Heart right ventricle (tissue), 16 donors: ENCODE measurements around the gene COASY. TPM values are rescaled to one million over a fixed set of nuclear protein-coding genes. Genes with fewer than 3 reads are reported as not detected.
"Not testable (repeated sequence)": the region's sequence is repeated elsewhere in the genome, so short reads cannot be mapped to it uniquely, and the experiment has no call there.

Experiments used
- ATAC-seq, 8 donors: fragments of 200-7000 bp; cut with Tn5 transposase; one replicate each; pipeline ENCODE4 v1.9.1; 2020; ENCODE audit warnings: mild to moderate bottlenecking in 8 of 8, moderate library complexity in 8 of 8, moderate number of reproducible peaks in 1 of 8
- DNase-seq, 2 donors: peaks; one replicate each; pipeline ENCODE4 v3.0.0-alpha.2; 2020
- H3K27ac ChIP-seq, 10 donors: fragments of 200-600 bp; sonication (generic) in 2 of 10; one replicate each; pipeline versions ENCODE4 v1.5.0 to v1.8.0; 2020 to 2022; ENCODE audit warnings: mild to moderate bottlenecking in 3 of 10
- H3K27me3 ChIP-seq, 7 donors: fragments of 200-600 bp; one replicate each; pipeline ENCODE4 v1.8.0; 2021 to 2022; ENCODE audit warnings: mild to moderate bottlenecking in 2 of 7
- H3K36me3 ChIP-seq, 9 donors: fragments of 200-600 bp; sonication (generic) in 1 of 9; one replicate each; pipeline versions ENCODE4 v1.5.0 to v1.8.0; 2020 to 2022; ENCODE audit warnings: mild to moderate bottlenecking in 2 of 9
- H3K4me1 ChIP-seq, 9 donors: fragments of 200-600 bp; sonication (generic) in 1 of 9; one replicate each; pipeline versions ENCODE4 v1.5.0 to v1.8.0; 2020 to 2022; ENCODE audit warnings: mild to moderate bottlenecking in 4 of 9
- H3K4me3 ChIP-seq, 10 donors: fragments of 200-600 bp; sonication (generic) in 2 of 10; one replicate each; pipeline versions ENCODE4 v1.5.0 to v1.8.0; 2020 to 2022; ENCODE audit warnings: mild to moderate bottlenecking in 7 of 10, moderate library complexity in 2 of 10
- H3K9me3 ChIP-seq, 11 donors: fragments of 200-600 bp in 10 of 11; sonication (generic) in 2 of 11; one replicate each; pipeline versions ENCODE4 v1.5.0 to v1.8.0; 2013 to 2022; ENCODE audit warnings: mild to moderate bottlenecking in 2 of 11, control low read depth in 1 of 11, moderate library complexity in 1 of 11
- WGBS, 2 donors: extraction: QIAGEN DNeasy Blood & Tissue Kit; methylation state at CpG; one replicate each; pipeline ENCODE4 v1.1.7; 2013; ENCODE audit warnings: inconsistent platforms in 1 of 2; 5-methylcytosine and 5-hydroxymethylcytosine counted together
- intact Hi-C, 10 donors: fragments of 100-400 bp; cut with DNase I; formaldehyde crosslinking; loops; one replicate each; pipeline versions ENCODE4 v1.11.1 to v1.14.2; 2022
- polyA plus RNA-seq, 2 donors: library from polyadenylated mRNA; stranded (reverse); fragments of 200-250 nt; gene quantifications; one replicate each; pipeline ENCODE4 v1.2.3, GENCODE V29; 2013
- total RNA-seq, 10 donors: library from RNA; stranded (reverse); fragmentation: NEBNext Ultra II Directional in 3 of 10; extraction: Animal tissue kit (Norgen Biotek cat#: 25700) in 3 of 10; gene quantifications; one replicate each; pipeline versions ENCODE4 v1.2.1 to v1.2.4, GENCODE V29; 2021 to 2023
- TF ChIP-seq, protein P1 (sequence below), 9 donors: fragments of 200-600 bp; sonication (generic) in 2 of 9; IDR thresholded peaks; one replicate each; pipeline versions ENCODE4 v1.5.0 to v1.8.0; 2021 to 2022; ENCODE audit warnings: antibody characterized with exemption in 9 of 9, mild to moderate bottlenecking in 5 of 9, moderate library complexity in 1 of 9
- donor health status: Arrhythmogenic right ventricular cardiomyopathy.
- donor health status: ischemic (EF 13 %, LVEDD 7.1; RV severe dilation, severe dysfunction).
- donor health status: healthy with polysubstance abuse.
- donor health status: DM: no; HTN: yes; CAD: no.
- donor health status: DM: no; HTN: no; CAD: no.
- donor health status: ischemic (EF 25% LVEDD 6.9; RV normal size, moderate dysfunction).
- donor health status: ischemic (EF 25% LVEDD 5.7; RV mildly dilated, moderate dysfunction).
- donor health status: healthy.
- donor health status: DM: yes; HTN: yes; CAD: no.
- donor health status: Ischemic cardiomyopathy.
- donor health status: ischemic (EF 35%, LVEDD 5.7; RV mildly dilated, moderate dysfunction).
- donor health status: nonischemic (EF 11% LVEDD 7.7; RV severe dilation, severe dysfunction).
- donor health status: DM: yes; HTN: yes; CAD: no.
- donor health status: PGD.
- donor health status: ischemic (EF 29% LVEDD 5.4; RV normal size, mild dysfunction).
- donor health status: nonischemic (EF 23%, LVEDD 6.1; RV moderate dilation, normal function).

Gene COASY
- total and polyA plus RNA-seq, 12 donors: 29.7 to 56.9 (median 34.5) TPM

DNA sequence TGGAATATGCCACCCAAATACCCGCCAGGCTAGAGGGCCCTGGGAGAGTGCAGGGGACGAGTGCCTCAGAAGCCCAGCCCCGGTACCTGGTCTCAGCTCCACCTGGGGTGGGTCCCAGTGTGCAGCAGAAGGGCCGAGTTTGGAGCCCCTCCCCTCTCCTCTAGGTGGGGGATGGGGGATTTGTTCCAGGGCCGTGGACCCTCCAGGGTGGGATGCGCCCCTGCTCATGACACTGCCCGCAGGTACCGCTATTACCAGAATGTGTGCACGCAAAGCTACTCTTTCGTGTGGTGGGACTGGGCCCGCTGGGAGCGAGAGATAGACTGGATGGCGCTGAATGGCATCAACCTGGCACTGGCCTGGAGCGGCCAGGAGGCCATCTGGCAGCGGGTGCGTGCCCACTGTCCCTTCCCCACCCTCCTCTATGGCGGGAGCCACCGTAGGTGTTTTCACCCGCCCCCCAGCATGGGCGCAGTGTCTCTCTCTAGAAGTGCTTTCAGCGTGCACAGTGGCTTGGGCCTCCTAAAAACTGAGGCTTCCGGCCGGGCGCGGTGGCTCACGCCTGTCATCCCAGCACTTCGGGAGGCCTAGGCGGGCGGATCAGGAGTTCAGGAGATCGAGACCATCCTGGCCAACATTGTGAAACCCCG lies 24.7 kb upstream of the COASY start:
- DNase-seq (no peak), ATAC-seq (peak in 4 of 8 donors; percentile 0 to 39 (median 2))
- intact Hi-C loops: no loop called here

DNA sequence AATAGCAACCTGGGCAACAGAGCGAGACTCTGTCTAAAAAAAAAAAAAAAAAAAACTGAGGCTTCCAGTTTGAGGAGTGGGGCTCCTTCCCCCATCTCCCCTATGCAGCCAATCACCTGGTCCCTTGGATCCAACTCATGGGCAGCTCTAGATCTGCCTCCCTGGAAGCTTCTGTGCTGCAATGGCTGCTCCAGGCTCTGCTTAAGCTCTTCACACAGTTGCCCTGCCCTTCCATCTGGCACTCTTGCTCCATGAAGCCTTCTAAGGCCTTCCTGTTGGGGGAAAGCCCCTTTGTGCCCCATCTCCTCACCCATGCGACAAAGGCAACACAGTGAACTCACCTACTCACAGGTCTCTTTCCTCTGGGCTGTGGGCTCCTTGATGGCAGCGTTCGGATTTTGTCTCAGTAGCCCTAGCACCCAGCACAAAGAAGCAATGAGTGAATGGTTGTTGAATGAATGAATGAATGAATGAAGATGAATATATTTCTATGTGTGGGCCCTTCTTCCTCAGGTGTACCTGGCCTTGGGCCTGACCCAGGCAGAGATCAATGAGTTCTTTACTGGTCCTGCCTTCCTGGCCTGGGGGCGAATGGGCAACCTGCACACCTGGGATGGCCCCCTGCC lies 24.0 kb upstream of the COASY start:
- intact Hi-C loops: no loop called here
- DNase-seq: no peak
- 95 to 96% methylated on average over 5 of the region's 5 CpGs for WGBS, 2 donors

More for the DNA sequence above, 24.7 kb upstream of the COASY start:
- Histone ChIP-seq H3K4me3 (peak overlapping the region; percentile 30 to 88 (median 72)), H3K4me1 (peaks cover 3 to 35% (median 22%) of the 10 kb centered on the region in 9 donors), H3K27ac (peak overlapping the region in 9 of 10 donors; percentile 73 to 98 (median 86)), H3K27me3 (no peaks in the 10 kb centered on the region), H3K36me3 (peaks cover 0 to 42% (median 10%) of the 10 kb centered on the region in 9 donors), H3K9me3 (no peaks in the 10 kb centered on the region)
- TF ChIP-seq, protein P1, sequence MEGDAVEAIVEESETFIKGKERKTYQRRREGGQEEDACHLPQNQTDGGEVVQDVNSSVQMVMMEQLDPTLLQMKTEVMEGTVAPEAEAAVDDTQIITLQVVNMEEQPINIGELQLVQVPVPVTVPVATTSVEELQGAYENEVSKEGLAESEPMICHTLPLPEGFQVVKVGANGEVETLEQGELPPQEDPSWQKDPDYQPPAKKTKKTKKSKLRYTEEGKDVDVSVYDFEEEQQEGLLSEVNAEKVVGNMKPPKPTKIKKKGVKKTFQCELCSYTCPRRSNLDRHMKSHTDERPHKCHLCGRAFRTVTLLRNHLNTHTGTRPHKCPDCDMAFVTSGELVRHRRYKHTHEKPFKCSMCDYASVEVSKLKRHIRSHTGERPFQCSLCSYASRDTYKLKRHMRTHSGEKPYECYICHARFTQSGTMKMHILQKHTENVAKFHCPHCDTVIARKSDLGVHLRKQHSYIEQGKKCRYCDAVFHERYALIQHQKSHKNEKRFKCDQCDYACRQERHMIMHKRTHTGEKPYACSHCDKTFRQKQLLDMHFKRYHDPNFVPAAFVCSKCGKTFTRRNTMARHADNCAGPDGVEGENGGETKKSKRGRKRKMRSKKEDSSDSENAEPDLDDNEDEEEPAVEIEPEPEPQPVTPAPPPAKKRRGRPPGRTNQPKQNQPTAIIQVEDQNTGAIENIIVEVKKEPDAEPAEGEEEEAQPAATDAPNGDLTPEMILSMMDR (IDR thresholded peaks at IDR 0.05): no peak
- 89 to 90% methylated on average over 30 to 31 of the region's 31 CpGs for WGBS, 2 donors

DNA sequence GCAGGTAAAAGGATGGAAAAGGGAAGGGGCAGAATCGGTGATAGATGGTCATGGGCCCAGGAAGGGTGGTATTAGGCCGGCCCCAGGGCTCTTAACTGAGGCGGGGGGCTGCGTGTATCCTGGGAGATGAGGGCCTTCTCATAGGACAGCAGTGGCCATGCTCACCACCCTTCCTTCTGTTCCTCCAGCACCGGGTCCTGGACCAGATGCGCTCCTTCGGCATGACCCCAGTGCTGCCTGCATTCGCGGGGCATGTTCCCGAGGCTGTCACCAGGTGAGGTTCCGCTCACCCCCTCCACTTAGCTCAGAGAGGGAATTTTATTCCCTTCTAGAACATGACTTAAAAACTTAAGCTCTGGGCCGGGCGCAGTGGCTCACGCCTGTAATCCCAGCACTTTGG lies 23.5 kb upstream of the COASY start:
- H3K27me3 ChIP-seq: no peaks in the 10 kb centered on the region
- intact Hi-C loops: no loop called here
- H3K27ac ChIP-seq: no peak overlapping the region
- TF ChIP-seq, protein P1 (IDR thresholded peaks at IDR 0.05): no peak
- no peaks in the 10 kb centered on the region for H3K9me3 ChIP-seq
- no peak overlapping the region for H3K4me3 ChIP-seq
- peaks cover 3 to 27% (median 22%) of the 10 kb centered on the region in 9 donors for H3K4me1 ChIP-seq
- 97 to 98% methylated on average over 14 of the region's 14 CpGs for WGBS, 2 donors
- no peak for ATAC-seq
- H3K36me3 ChIP-seq: peaks cover 0 to 54% (median 19%) of the 10 kb centered on the region in 9 donors
- no peak for DNase-seq

More for the DNA sequence above, 24.0 kb upstream of the COASY start:
- no peak overlapping the region for H3K4me3 ChIP-seq
- TF ChIP-seq, protein P1 (IDR thresholded peaks at IDR 0.05): no peak
- ATAC-seq: no peak
- H3K9me3 ChIP-seq: no peaks in the 10 kb centered on the region
- no peak overlapping the region for H3K27ac ChIP-seq
- peaks cover 0 to 48% (median 17%) of the 10 kb centered on the region in 9 donors for H3K36me3 ChIP-seq
- H3K27me3 ChIP-seq: no peaks in the 10 kb centered on the region
- H3K4me1 ChIP-seq: peaks cover 3 to 29% (median 22%) of the 10 kb centered on the region in 9 donors

DNA sequence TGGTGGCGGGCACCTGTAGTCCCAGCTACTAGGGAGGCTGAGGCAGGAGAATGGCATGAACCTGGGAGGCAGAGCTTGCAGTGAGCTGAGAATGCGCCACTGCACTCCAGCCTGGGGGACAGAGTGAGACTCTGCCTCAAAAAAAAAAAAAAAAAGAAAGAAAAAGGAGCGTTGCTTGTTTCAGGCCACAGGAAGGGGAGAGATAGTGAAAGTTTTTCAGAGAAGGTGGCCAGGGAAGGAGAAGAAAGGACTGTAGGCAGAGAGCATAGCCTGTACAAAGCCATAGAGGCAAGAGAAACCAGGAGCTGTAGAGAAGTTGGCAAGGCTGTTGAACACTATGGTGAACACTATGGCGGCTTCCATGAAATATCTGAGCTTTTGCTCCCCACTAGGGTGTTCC lies 21.4 kb upstream of the COASY start:
- H3K27me3 ChIP-seq, H3K27ac ChIP-seq, intact Hi-C loops, H3K4me3 ChIP-seq, DNase-seq, H3K9me3 ChIP-seq, ATAC-seq: not testable (repeated sequence)
- Histone ChIP-seq H3K4me1 (peaks cover 0 to 18% (median 14%) of the 10 kb centered on the region in 9 donors), H3K36me3 (peaks cover 0 to 71% (median 22%) of the 10 kb centered on the region in 9 donors)
- 91 to 93% methylated on average over 4 of the region's 4 CpGs for WGBS, 2 donors
